ENCODE measurements around the gene RHBDF1.

The RHBDF1 gene

DNA sequence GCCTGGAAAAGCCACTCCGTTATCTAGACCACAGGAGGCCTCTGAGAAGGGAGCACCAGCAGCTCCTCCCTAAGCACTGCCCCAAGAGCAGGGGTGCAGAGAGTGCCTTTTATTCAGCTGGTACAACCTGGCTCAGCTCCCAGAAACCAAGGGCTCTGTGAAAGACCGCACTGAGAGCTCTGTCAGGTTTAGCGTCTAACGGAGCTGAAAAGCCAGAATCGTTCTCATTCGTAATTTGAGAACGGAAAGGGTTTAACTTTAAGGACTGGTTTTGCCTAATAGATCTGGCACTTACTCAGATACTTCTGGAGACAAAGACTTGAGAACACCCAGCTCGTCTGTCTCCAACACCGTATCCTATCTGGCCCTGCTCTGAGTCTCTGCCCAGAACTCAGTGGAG is 19.1 kb upstream of the RHBDF1 start:
- DNase-seq = no peak

GRCh38 chr16:89391-90302 is 17.2 kb upstream of the RHBDF1 start:
- DNase-seq = no peak

- no peak for DNase-seq
These were observed 16.2 kb upstream of the RHBDF1 start for GRCh38 chr16:88613-89012.

DNA sequence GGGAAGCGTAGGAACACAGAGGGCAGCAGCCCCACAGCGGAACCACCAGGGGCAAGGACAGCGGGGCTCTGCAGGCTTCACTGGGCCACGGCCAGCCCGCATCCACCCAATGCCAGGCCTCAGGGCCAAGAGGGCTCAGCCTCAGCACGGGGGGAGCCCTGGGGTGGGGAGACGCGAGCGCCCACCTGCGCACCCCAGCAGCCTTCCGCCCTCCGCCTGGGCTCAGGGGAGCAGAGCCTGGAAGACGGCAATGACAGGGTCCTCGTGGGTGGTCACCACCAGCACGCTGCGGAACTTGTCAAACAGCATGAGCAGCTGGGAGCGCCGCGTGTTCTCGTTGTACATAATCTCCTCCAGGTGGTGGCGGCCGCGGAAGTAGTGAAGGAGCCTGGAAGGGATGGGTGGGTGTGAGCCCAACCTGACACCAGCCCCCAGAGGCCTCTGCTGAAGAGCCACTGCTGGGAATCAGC is 14.1 kb upstream of the RHBDF1 start:
- DNase-seq = no peak

- no peak for DNase-seq
These were observed 13.4 kb upstream of the RHBDF1 start for GRCh38 chr16:85865-86264.

- no peak for DNase-seq
These were observed 13.0 kb upstream of the RHBDF1 start for GRCh38 chr16:85407-85782.

GRCh38 chr16:84718-85406 is 12.4 kb upstream of the RHBDF1 start:
- DNase-seq = peak; percentile 18

DNA sequence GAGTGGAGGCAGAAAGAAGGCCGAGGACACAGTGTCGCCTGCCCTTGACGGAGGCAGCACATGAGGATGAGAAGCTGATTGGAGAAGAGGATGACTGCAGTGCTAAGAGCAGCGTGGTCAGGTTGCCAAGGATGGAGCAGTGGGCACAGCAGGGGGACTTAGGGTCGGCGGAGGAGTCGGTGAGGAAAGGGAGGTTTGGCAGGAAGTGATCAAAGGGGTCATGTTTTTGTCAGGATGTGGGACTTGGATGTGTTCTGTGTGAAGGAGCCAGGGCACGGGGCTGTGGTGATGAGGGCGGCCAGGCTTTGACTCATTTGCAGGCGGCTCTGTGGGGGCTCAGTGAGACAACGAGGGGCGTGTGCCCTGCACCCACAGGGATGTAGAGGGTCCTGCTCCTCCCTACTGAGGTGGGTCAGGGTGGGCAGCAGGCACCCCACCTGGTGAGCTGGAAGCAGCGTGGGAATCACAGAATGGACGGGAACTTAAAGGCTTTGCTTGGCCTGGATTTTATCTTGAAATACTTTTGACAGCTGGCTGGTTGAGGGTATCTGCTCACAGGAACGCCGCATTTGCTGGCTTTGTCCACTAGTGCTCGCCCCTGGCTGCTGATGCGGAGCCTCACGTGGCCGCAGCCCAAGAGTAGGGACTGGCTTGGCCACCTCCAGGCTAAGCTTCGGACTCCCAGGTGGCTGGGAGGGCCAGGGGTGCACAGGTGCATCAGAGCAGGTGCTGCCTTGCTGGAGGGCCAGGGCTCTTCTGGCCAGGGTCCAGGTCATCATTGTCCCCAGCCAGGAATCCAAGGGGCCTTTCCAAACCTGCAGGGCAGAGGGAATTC is 11.6 kb upstream of the RHBDF1 start:
- no peak for DNase-seq

DNA sequence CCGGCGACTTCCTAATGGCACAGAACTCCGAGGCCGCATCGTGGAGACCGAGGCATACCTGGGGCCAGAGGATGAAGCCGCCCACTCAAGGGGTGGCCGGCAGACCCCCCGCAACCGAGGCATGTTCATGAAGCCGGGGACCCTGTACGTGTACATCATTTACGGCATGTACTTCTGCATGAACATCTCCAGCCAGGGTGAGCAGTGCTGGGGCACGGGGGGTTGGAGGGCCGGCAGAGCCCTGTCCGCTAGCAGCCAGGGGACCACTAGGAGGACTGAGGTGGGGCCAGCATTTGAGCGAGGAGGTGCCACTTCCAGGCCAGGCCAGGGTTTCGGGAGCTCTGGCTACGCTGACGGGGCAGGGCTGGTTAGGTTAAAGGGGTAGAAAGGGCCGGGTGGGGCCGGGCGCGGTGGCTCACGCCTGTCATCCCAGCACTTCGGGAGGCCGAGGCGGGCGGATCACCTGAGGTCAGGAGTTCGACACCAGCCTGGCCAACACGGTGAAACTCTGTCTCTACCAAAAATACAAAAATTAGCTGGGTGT is 10.7 kb upstream of the RHBDF1 start:
- DNase-seq = no peak

- DNase-seq = no peak
These were observed 7.0 kb upstream of the RHBDF1 start for GRCh38 chr16:79151-80054.

GRCh38 chr16:78444-79150 is 6.2 kb upstream of the RHBDF1 start:
- no peak for DNase-seq

DNA sequence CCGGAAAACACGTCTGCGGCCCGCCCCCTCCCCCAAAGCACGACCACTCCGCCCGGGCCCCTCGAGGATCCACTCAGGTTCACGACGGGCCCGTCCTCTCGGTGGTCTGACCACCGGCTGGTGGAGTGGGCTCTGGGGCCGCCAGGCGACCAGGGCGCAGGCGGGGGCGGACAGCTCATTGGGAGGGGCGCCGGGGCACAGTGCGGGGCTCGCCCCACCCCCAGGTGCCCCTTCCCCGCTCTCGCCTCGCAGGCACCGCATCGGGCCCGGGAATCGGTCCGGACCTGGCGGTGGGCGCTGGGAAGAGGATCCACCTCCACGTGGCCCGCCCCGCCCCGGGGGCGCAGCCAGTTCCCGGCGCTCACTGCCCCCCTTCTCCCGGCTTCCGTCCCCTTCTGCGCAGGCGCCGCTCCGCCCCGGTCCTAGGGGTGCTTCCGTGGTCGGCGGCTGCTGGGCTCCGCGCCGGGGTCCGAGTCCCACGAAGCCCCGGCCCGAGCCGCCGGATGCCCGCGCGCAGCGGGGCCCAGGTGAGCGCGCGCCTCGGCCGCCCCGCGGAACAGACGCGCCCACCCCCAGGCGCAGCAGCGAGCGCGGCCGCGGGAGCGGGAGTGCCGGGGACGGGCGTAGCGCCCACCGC is 5.5 kb upstream of the RHBDF1 start, which contains the start of gene MPG:
Gene MPG, plus strand, starts transcription at position 419 of the 637 bp plus-strand sequence. Its CDS starts 85 bp downstream, at position 504.
- peak; percentile 43 for DNase-seq

DNA sequence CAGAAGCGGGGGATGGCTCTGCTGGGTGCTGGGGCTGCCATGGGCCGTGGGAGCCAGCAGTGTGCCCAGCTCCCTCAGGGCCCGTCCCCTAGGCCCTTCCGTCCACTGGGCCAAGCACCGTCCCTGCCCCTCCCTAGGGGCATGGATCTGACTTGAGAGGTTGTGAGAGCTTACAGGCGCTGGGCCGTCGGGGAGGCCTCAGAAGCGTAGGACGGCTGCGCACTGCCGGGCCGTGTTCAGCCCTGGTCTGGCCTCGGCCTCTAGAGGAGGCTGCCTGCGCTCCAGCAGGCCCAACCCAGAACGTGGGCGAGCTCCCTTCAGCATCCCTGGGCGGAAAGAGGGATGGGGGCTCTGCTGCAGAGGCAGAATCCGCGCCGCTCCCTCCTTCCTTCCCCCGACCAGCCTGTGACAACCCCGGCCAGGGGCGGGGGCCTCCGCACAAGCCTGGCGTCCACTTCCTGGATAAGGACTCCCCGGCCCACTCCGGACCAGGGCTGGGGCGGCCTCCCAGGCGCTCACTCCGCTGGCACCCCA is 4.9 kb upstream of the RHBDF1 start:
- no peak for DNase-seq

- DNase-seq = no peak
These were observed 4.3 kb upstream of the RHBDF1 start for GRCh38 chr16:76535-77272.

- no peak for DNase-seq
These were observed 3.4 kb upstream of the RHBDF1 start for GRCh38 chr16:75580-76501.

DNA sequence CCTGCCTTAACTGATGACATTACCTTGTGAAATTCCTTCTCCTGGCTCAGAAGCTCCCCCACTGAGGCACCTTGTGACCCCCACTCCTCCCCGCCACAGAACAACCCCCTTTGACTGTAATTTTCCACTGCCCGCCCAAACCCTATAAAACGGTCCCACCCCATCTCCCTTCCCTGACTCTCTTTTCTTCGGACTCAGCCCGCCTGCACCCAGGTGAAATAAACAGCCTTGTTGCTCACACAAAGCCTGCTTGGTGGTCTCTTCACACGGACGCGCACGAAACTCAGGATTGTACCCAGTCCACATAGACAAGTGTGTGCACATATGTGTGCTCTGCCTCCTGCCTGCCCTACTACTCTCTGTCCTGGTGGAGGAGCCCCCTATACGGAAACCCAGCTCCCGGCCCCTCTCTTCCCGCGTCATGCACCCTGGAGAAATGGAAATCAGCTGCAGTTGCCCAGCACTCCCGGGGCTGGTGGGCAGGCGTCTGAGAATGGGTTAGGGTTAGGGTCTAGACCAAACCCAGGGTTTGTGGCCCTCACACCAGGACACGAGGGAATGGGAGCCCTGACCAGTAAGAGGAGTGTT is 2.4 kb upstream of the RHBDF1 start:
- no peak for DNase-seq

DNA sequence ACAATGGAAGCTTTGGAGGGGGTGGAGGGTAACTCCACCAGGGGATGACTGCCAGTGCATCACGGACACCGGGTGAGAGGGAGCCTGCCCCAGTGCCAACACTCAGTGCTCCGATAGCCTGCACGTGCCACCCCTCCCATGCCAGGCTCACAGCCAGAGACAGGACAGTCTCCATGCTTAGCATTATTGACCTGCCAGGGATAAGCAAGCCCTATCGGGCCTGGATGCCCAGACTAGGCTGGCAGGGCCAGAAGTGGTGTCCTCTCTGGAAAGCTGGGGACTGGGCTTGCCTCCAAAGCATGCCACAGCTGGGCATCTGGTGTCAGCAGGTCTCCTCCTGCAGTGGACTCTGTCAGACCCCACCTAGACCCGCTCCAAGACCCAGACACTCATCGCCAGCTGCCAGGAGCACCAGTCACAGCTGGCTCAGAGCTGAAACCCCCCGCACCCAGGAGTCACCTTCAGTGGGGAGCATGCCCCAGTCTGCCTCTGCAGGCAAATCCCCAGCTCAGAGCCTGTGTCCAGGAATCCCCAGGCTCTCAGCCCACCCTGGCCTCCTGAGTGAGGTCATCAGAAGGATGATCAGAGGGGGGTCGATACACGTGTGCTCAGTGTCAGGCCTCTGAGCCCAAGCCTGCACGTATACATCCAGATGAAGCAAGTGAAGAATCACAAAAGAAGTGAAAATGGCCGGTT is 1.8 kb upstream of the RHBDF1 start:
- no peak for DNase-seq
